Measurements from ENCODE around the gene AVPR2.

AVPR2 gene

GRCh38 chrX:153867671-153868070 is 36.8 kb upstream of the AVPR2 start:
- TF ChIP-seq SIN3A (IDR thresholded peaks at IDR 0.05; ENCODE audit: borderline replicate concordance, insufficient read depth, low read length) (no peak), FOXP2 (optimal IDR thresholded peaks at IDR 0.05; ENCODE audit: borderline replicate concordance, extremely low read depth, extremely low read length, insufficient read depth) (no peak), TAF1 (IDR thresholded peaks at IDR 0.05; ENCODE audit: borderline replicate concordance, insufficient read depth, low read length) (no peak), REST (IDR thresholded peaks at IDR 0.05; ENCODE audit: insufficient read depth in 1 of 2, low read depth in 2 of 2, low read length in 2 of 2) (no peak), POLR2AphosphoS5 (IDR thresholded peaks at IDR 0.05; ENCODE audit: low read depth, low read length) (no peak)

- TF ChIP-seq TAF1 (IDR thresholded peaks at IDR 0.05; ENCODE audit: borderline replicate concordance, insufficient read depth, low read length) (no peak), FOXP2 (optimal IDR thresholded peaks at IDR 0.05; ENCODE audit: borderline replicate concordance, extremely low read depth, extremely low read length, insufficient read depth) (no peak), SIN3A (IDR thresholded peaks at IDR 0.05; ENCODE audit: borderline replicate concordance, insufficient read depth, low read length) (no peak), REST (IDR thresholded peaks at IDR 0.05; ENCODE audit: insufficient read depth in 1 of 2, low read depth in 2 of 2, low read length in 2 of 2) (no peak), POLR2AphosphoS5 (IDR thresholded peaks at IDR 0.05; ENCODE audit: low read depth, low read length) (no peak)
These were observed 35.6 kb upstream of the AVPR2 start for GRCh38 chrX:153868576-153869472.

GRCh38 chrX:153869473-153870287 is 34.8 kb upstream of the AVPR2 start:
- no peak for TF ChIP-seq TAF1 (IDR thresholded peaks at IDR 0.05; ENCODE audit: borderline replicate concordance, insufficient read depth, low read length)

DNA sequence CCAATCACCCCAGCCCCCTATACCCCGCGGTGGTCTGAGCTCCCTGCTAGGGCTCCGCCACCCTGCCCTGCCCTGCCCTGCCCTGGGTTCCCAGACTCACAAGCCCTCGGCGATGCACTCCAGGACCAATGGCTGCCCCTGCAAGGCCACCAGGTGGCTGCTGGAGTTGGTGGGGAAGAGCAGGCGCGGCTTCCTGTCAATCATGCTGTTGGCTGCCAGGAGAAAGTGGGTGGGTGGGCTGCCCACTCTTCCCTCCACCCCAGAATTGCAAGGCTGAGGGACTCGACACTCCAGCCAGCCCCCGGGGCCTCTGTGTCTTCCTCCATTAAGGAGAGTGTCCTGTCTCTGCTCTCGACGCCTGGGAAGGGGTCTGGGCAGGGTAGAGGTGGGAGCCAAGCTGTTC is 34.2 kb upstream of the AVPR2 start:
- TF ChIP-seq SIN3A (IDR thresholded peaks at IDR 0.05; ENCODE audit: borderline replicate concordance, insufficient read depth, low read length) = no peak
- TF ChIP-seq REST (IDR thresholded peaks at IDR 0.05; ENCODE audit: insufficient read depth in 1 of 2, low read depth in 2 of 2, low read length in 2 of 2) = no peak
- TF ChIP-seq FOXP2 (optimal IDR thresholded peaks at IDR 0.05; ENCODE audit: borderline replicate concordance, extremely low read depth, extremely low read length, insufficient read depth) = no peak
- no peak for TF ChIP-seq TAF1 (IDR thresholded peaks at IDR 0.05; ENCODE audit: borderline replicate concordance, insufficient read depth, low read length)
- TF ChIP-seq POLR2AphosphoS5 (IDR thresholded peaks at IDR 0.05; ENCODE audit: low read depth, low read length) = no peak

DNA sequence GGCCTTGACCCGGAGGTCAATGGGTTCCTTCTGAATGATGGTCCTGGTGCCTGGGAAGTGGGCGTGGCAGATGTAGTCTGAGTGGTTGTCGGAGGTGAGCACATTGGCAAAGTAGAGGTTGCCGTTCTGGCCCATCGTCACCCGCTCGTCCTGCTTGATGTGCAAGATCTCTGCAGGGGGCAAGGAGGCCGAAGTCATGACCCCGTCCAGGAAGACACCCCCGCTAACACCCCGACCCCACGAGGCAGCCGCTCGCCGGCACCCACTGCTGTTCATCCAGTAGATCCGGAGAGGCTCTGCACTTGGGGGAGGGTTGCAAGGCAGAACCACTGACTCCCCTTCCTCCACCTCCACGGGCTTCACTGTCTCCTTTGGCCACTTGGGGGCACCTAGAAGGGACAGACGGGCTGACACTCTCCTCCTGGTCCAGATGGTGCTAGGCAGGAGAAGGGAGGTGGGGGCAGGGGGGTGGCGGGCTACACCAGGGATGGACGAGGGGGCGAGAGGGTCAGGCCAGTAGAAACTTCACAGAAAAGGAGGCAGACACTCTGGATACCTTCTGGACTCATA is 33.6 kb upstream of the AVPR2 start:
- no peak for TF ChIP-seq REST (IDR thresholded peaks at IDR 0.05; ENCODE audit: insufficient read depth in 1 of 2, low read depth in 2 of 2, low read length in 2 of 2)
- TF ChIP-seq SIN3A (IDR thresholded peaks at IDR 0.05; ENCODE audit: borderline replicate concordance, insufficient read depth, low read length) = no peak
- TF ChIP-seq POLR2AphosphoS5 (IDR thresholded peaks at IDR 0.05; ENCODE audit: low read depth, low read length) = no peak
- no peak for TF ChIP-seq TAF1 (IDR thresholded peaks at IDR 0.05; ENCODE audit: borderline replicate concordance, insufficient read depth, low read length)
- no peak for TF ChIP-seq FOXP2 (optimal IDR thresholded peaks at IDR 0.05; ENCODE audit: borderline replicate concordance, extremely low read depth, extremely low read length, insufficient read depth)
